ENCODE measurements around the gene AOX1. TPM values are rescaled to one million over a fixed set of nuclear protein-coding genes. Genes with fewer than 3 reads are reported as not detected.

Gene AOX1
- total and polyA plus RNA-seq, 2 experiments from 2014 or later: 1.4 to 5.0 TPM

DNA sequence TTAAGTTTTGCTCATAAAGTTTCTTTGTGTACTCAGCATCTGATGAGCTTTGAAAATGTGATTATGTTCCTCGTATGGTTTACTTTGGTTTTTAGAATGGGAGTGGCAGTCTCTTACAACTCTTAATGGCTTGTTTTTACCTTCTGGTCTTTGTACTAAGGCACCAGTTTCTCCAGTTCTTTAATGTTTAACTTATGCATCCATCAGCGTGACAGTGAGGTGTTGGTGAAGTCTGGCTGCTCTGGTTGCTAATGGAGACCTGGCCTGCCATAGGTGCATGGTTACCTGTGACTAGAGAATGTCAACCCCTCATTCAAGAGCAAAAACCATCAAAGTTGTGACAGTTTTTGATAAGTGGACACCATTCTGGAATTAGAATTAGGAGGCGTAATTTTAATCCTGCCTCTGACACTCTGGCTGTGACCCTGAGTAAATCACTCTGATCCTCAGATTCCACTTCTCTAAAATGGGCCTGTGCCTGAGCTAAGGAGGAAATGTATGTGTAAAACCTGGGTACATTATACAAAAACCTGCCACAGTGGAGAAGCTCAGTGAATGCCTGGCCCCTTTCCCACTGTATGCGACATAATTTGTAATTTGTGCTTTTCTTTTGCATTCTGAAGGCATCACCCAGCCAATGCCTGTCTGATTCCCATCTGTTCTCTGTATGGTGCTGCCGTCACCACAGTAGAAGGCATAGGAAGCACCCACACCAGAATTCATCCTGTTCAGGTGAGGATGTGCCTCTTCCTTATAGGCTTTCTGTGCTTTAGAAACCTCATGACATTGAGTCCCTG is 11.2 kb downstream of the AOX1 start (continued):
- no peak for TF ChIP-seq ZNF462 (CRISPR knock-in tag; IDR thresholded peaks at IDR 0.05)
- no peak for TF ChIP-seq POLR2AphosphoS5 (IDR thresholded peaks at IDR 0.05; ENCODE audit: low read depth)
- TF ChIP-seq ZNF331 (CRISPR knock-in tag; IDR thresholded peaks at IDR 0.05; ENCODE audit: low read depth): no peak

- Histone ChIP-seq H3K9me2 (ENCODE audit: insufficient read depth) (no peaks in the 10 kb centered on the region), H2AFZ (no peak overlapping the region), H3K4me2 (no peak overlapping the region), H4K20me1 (replicated peaks; ENCODE audit: insufficient read depth) (0 out of 2 replicates have a peak, but pooled peaks cover 4% of the 10 kb centered on the region), H3F3A (replicated peaks; ENCODE audit: low read depth) (no peaks in the 10 kb centered on the region), H3K27me3 (ENCODE audit: insufficient read depth) (no peaks in the 10 kb centered on the region), H3K36me3 (ENCODE audit: insufficient read depth) (no peaks in the 10 kb centered on the region), H3K27ac (ENCODE audit: low read depth) (no peak overlapping the region), H3K4me3 (no peak overlapping the region), H3K4me1 (ENCODE audit: insufficient read depth) (no peaks in the 10 kb centered on the region), H3K79me2 (replicated peaks; ENCODE audit: insufficient read depth) (no peaks in the 10 kb centered on the region)
- H3K9me3 Mint-ChIP-seq: no peaks in the 10 kb centered on the region
- no peak for DNase-seq (ENCODE audit: low spot score)
- H3K27ac Mint-ChIP-seq: no peak overlapping the region
- no peaks in the 10 kb centered on the region for H3K4me1 Mint-ChIP-seq
- no peak for ATAC-seq
- H3K4me3 Mint-ChIP-seq: no peak overlapping the region
- H3K27me3 Mint-ChIP-seq (ENCODE audit: insufficient read depth, low read depth, poor library complexity): no peaks in the 10 kb centered on the region
- no peaks in the 10 kb centered on the region for H3K36me3 Mint-ChIP-seq (ENCODE audit: low read depth)
- TF ChIP-seq ZNF462 (CRISPR knock-in tag; IDR thresholded peaks at IDR 0.05): no peak
- no peak for TF ChIP-seq ZNF331 (CRISPR knock-in tag; IDR thresholded peaks at IDR 0.05; ENCODE audit: low read depth)
- TF ChIP-seq, protein P1, sequence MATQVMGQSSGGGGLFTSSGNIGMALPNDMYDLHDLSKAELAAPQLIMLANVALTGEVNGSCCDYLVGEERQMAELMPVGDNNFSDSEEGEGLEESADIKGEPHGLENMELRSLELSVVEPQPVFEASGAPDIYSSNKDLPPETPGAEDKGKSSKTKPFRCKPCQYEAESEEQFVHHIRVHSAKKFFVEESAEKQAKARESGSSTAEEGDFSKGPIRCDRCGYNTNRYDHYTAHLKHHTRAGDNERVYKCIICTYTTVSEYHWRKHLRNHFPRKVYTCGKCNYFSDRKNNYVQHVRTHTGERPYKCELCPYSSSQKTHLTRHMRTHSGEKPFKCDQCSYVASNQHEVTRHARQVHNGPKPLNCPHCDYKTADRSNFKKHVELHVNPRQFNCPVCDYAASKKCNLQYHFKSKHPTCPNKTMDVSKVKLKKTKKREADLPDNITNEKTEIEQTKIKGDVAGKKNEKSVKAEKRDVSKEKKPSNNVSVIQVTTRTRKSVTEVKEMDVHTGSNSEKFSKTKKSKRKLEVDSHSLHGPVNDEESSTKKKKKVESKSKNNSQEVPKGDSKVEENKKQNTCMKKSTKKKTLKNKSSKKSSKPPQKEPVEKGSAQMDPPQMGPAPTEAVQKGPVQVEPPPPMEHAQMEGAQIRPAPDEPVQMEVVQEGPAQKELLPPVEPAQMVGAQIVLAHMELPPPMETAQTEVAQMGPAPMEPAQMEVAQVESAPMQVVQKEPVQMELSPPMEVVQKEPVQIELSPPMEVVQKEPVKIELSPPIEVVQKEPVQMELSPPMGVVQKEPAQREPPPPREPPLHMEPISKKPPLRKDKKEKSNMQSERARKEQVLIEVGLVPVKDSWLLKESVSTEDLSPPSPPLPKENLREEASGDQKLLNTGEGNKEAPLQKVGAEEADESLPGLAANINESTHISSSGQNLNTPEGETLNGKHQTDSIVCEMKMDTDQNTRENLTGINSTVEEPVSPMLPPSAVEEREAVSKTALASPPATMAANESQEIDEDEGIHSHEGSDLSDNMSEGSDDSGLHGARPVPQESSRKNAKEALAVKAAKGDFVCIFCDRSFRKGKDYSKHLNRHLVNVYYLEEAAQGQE (IDR thresholded peaks at IDR 0.05; ENCODE audit: unreplicated experiment): no peak
Measured at GRCh38 chr2:200599206-200599605, 13.4 kb downstream of the AOX1 start.

Measured in GM23338 (cell line).